ENCODE results near the gene KAZALD1. TPM values are rescaled to one million over a fixed set of nuclear protein-coding genes. Genes with fewer than 3 reads are reported as not detected.

The KAZALD1 gene
- total RNA-seq, 1 donor from 2014 or later = 1.3 TPM

DNA sequence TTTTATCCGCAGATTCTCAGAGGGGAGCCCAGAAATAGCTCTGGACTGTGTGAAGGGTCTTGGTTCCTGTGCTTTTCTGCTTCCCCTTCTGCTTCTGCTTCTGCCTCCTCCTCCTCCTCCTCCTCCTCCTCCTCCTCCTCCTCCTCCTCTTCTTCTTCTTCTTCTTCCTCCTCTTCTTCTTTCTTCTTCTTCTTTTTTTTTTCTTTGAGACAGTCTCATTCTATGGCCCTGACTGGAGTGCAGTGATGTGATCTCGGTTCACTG, 42.4 kb upstream of the KAZALD1 start:
- no peak overlapping the region for H3K4me3 Mint-ChIP-seq (ENCODE audit: low read depth)
- TF ChIP-seq, protein P1, sequence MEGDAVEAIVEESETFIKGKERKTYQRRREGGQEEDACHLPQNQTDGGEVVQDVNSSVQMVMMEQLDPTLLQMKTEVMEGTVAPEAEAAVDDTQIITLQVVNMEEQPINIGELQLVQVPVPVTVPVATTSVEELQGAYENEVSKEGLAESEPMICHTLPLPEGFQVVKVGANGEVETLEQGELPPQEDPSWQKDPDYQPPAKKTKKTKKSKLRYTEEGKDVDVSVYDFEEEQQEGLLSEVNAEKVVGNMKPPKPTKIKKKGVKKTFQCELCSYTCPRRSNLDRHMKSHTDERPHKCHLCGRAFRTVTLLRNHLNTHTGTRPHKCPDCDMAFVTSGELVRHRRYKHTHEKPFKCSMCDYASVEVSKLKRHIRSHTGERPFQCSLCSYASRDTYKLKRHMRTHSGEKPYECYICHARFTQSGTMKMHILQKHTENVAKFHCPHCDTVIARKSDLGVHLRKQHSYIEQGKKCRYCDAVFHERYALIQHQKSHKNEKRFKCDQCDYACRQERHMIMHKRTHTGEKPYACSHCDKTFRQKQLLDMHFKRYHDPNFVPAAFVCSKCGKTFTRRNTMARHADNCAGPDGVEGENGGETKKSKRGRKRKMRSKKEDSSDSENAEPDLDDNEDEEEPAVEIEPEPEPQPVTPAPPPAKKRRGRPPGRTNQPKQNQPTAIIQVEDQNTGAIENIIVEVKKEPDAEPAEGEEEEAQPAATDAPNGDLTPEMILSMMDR (IDR thresholded peaks at IDR 0.05; ENCODE audit: unreplicated experiment) = no peak
- no peak overlapping the region for H3K27ac Mint-ChIP-seq
- H3K4me1 Mint-ChIP-seq (ENCODE audit: low read depth) = peaks cover 4% of the 10 kb centered on the region
- H3K36me3 Mint-ChIP-seq (ENCODE audit: insufficient read depth) = no peaks in the 10 kb centered on the region
- no peak for DNase-seq (ENCODE audit: low spot score, unreplicated experiment)
- H3K27me3 Mint-ChIP-seq = peaks cover 66% of the 10 kb centered on the region
- no peaks in the 10 kb centered on the region for H3K9me3 Mint-ChIP-seq (ENCODE audit: low read depth)

GRCh38 chr10:101020427-101021075, 41.2 kb upstream of the KAZALD1 start:
- Mint-ChIP-seq H3K4me3 (ENCODE audit: low read depth) (no peak overlapping the region), H3K27me3 (peaks cover 55% of the 10 kb centered on the region), H3K4me1 (ENCODE audit: low read depth) (peaks cover 4% of the 10 kb centered on the region)

GRCh38 chr10:101021239-101021638, 40.5 kb upstream of the KAZALD1 start:
- H3K27me3 Mint-ChIP-seq = peaks cover 51% of the 10 kb centered on the region

More at GRCh38 chr10:101020427-101021075, 41.2 kb upstream of the KAZALD1 start:
- DNase-seq (ENCODE audit: low spot score, unreplicated experiment) = no peak
- Mint-ChIP-seq H3K9me3 (ENCODE audit: low read depth) (no peaks in the 10 kb centered on the region), H3K27ac (no peak overlapping the region), H3K36me3 (ENCODE audit: insufficient read depth) (no peaks in the 10 kb centered on the region)
- TF ChIP-seq, protein P1 (IDR thresholded peaks at IDR 0.05; ENCODE audit: unreplicated experiment) = no peak

DNA sequence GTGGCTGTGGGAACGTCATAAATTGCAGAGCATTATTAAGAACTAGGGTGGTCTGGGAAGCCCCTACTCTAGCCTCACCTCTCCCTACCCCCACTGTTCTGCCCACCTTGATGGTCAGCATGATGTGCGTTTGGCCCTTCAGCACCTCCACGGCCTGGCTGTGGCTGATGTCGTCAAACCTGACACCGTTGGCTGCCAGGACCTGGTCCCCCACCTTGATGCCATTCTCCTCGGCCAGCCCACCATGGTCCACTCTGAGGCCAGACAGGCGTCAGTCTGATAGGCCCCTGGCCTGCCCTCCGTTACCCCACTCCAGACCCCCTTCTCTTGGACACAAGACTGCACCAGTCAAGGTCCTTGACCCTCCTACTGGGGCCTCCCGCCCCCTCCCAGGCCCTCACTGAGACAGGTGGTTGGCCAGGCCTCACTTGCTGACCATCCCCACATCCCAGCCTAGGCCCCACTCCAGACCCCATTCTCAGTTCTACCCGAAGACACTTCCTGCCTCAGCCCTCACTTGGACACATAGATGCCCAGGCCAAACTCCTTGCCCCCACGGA, 40.0 kb upstream of the KAZALD1 start:
- Mint-ChIP-seq H3K9me3 (ENCODE audit: low read depth) (no peaks in the 10 kb centered on the region), H3K27me3 (peaks cover 46% of the 10 kb centered on the region), H3K4me3 (ENCODE audit: low read depth) (no peak overlapping the region), H3K27ac (no peak overlapping the region), H3K4me1 (ENCODE audit: low read depth) (peaks cover 4% of the 10 kb centered on the region), H3K36me3 (ENCODE audit: insufficient read depth) (no peaks in the 10 kb centered on the region)
- TF ChIP-seq, protein P1 (IDR thresholded peaks at IDR 0.05; ENCODE audit: unreplicated experiment) = no peak
- DNase-seq (ENCODE audit: low spot score, unreplicated experiment) = no peak

More at GRCh38 chr10:101021239-101021638, 40.5 kb upstream of the KAZALD1 start:
- no peak overlapping the region for H3K27ac Mint-ChIP-seq
- H3K4me1 Mint-ChIP-seq (ENCODE audit: low read depth) = peaks cover 4% of the 10 kb centered on the region
- no peak overlapping the region for H3K4me3 Mint-ChIP-seq (ENCODE audit: low read depth)
- H3K9me3 Mint-ChIP-seq (ENCODE audit: low read depth) = no peaks in the 10 kb centered on the region
- TF ChIP-seq, protein P1 (IDR thresholded peaks at IDR 0.05; ENCODE audit: unreplicated experiment) = no peak
- DNase-seq (ENCODE audit: low spot score, unreplicated experiment) = no peak
- no peaks in the 10 kb centered on the region for H3K36me3 Mint-ChIP-seq (ENCODE audit: insufficient read depth)

DNA sequence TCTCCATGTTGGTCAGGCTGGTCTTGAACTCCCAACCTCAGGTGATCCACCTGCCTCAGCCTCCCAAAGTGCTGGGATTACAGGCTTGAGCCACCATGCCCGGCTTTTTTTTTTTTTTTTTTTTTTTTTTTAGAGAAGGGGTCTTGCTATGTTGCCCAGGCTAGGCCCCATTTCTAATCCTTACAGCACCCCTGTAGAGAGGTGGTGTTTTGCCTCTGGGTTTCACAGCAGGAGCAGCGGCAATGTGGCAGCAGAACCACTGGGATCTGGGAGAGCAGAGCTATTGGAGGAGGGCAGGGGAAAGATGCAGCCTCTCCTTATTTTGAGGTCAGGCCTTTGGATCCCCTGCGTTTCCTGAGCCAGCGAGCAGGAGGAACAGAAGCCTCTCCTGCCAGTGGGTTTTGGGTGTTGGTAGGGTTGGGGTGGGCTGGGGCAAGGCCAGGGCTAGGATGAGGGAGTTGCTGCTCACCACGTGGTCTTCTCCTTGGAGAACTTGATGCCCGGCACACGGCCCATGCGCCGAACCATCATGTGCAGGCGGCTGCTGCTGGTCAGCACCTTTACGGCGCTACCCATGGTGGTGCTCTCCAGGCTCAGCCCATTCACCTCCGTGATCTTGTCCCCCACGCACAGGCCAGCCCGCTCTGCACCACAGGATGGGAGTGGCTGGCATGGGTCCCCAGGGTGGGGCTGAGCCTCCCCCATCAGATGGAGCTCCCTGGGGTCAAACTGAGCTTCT, 38.7 kb upstream of the KAZALD1 start:
- Mint-ChIP-seq H3K27ac (no peak overlapping the region), H3K27me3 (peaks cover 43% of the 10 kb centered on the region), H3K9me3 (ENCODE audit: low read depth) (no peaks in the 10 kb centered on the region), H3K4me1 (ENCODE audit: low read depth) (peaks cover 5% of the 10 kb centered on the region), H3K36me3 (ENCODE audit: insufficient read depth) (no peaks in the 10 kb centered on the region), H3K4me3 (ENCODE audit: low read depth) (no peak overlapping the region)
- TF ChIP-seq, protein P1 (IDR thresholded peaks at IDR 0.05; ENCODE audit: unreplicated experiment) = no peak
- no peak for DNase-seq (ENCODE audit: low spot score, unreplicated experiment)

All from progenitor cell of endocrine pancreas (in vitro differentiated cells).